HG03039 (cell line): ENCODE measurements around the gene FAM110D.

ENCODE experiments used
- ATAC-seq: cut with Tn5 transposase; IDR thresholded peaks from one replicate; pipeline ENCODE4 v1.9.1; 2021; ENCODE audit warnings: mild to moderate bottlenecking, moderate library complexity; ENCODE audit not compliant: unreplicated experiment

Gene FAM110D

DNA sequence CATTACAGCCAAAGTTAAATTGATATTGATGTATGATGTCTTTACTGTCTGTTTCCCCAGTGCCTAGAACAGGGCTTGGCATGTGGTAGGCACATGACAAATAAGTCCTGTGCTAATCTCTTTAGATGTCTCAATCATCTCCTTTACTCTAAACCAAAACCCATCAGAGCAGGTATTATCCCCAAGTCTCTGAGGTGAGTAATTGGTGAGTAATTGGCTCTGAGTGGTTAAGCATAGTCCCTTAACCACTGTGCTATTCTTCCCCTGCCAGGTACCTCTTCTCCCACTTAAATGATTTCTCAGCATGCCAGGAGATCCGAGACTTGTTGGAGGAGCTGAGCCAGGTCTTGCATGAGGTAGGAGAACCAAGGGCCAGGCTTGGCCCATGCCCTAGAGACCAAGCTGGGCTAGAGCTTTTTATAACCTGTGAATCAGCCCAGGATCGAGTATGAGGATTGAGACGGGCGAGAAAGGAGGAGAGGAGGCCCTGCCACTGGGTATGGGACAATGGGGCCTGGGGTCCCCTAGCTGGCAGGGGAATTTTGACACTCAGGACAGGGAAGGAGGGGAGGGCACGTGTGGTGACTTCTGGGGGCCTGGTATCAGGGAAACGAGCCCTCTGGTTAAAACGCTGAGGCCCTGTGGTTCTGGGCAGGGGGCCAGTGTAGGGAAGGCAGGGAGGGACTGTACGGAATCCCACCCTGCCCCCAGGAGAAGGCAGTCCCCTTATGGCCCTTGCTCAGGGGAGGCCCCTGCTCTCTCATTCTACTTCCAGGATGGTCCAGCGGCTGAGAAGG lies 22.9 kb downstream of the FAM110D start:
- no peak for ATAC-seq

DNA sequence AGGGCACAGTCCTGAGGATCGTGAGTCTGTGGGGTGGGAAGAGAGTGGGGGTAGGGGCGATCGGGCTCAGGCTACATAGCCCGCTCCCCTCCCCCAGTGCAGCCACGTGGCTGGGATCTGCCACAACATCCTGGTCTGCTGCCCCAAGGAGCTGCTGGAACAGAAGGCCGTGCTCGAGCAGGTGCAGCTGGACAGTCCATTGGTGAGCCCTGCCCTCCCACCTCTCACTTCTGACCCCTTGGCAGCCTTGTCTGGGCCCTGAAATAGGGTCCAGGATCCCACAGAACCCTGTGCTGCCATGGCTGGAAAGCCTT lies 23.5 kb downstream of the FAM110D start:
- no peak for ATAC-seq

- no peak for ATAC-seq
Measured at GRCh38 chr1:26184086-26184485, 25.2 kb downstream of the FAM110D start.

DNA sequence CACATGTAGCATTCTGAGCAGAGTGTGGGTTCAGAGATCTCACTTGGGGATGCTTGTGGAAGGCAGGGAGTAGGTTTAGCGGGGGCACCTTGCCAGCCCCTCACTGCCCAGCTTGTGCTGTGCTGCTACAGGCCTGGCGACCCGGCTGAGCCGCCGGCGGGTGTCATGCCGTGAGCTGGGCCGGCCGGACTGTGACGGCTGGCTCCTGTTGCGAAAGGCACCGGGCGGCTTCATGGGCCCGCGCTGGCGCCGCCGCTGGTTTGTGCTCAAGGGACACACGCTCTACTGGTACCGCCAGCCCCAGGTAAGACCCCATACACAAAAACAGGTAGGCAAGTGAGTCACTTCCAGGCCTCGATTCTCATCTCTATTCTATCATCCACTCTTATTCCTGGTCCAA lies 26.0 kb downstream of the FAM110D start:
- ATAC-seq = no peak

DNA sequence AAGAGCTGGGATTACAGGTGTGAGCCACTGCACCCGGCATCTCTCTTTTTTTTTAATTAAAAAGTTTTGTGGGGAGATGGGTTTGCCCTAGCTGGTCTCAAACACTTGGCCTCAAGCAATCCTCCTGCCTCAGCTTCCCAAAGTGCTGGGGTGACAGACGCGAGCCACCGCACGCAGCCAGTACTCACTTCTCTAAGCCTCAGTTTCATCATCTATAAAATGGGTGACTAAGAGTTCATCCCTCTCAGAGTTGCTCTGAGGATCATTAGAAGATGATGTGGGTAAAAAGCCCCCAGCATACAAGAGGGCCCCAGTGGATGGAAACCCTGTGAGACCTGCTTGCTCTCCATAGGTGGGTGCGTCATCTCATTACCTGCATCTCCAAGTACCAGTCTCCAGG lies 29.0 kb downstream of the FAM110D start:
- no peak for ATAC-seq

DNA sequence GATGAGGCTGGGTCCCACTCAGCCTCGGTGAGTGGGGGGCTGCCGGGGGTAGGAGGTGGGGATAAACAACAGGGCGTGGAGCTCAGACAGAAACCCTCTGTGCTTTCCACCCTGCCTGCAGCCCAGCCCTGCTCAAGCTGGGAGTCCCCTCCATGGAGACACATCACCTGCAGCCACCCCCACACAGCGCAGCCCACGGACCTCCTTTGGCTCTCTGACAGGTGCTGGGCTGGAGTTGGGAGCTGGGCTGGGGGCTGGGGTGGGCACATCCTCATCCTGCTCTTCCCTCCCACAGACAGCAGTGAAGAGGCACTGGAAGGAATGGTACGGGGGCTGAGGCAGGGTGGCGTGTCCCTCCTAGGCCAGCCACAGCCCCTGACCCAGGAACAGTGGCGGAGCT lies 29.6 kb downstream of the FAM110D start:
- ATAC-seq = no peak

GRCh38 chr1:26189331-26189730 lies 30.5 kb downstream of the FAM110D start:
- ATAC-seq = no peak

DNA sequence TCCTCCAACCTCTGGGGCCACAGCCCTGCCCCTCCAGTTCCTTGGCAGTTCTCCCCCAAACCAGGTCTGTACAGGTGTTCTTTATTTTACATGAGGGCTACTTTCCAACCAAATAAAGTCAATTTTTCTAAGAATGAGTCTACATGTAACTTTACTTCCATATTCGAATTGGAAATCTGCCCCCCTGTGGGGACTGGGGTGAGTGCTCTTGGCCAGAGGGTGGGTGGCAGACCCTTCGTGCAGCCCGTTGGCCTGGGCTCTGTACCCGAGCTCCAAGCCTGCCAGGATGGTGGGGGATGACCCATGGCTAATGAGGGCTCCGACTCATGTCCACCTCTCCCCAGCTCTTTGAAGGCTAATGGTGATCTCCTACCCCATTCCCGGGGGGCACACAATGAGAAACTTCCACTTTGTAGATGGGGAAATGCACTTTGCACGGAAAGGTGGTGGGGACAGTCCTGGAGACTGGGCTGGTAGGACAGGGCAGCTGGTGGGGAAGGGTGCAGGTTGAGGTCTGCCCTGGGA lies 30.9 kb downstream of the FAM110D start:
- no peak for ATAC-seq

DNA sequence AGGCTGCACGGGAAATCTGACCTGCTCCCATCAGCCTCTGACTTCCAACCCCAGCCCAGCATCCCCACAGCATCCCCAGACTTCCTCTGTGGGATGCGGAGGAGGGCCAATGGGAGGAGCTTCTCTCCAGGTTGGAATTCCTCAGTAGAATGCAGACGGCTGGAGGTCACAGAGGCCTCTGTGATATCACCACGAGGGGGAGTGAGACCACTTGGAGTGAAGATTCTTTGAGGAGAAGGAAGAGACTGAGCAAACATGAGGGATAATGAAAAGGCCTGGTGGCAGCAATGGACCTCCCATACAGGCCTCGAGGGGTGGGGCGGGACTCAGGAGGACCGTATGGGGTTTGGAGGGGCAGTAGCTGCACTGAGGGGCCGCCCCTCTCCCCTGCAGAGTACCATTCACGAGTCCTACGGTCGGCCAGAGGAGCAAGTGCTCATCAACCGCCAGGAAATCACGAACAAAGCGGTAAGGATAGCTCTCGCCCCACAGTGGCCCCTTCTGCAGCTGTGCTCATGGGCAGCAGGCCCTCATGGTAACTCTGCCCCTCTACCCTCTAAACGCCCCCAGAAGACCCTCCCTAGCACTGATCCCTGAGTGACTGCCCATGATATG lies 31.6 kb downstream of the FAM110D start, which contains the start of gene CATSPER4:
Gene CATSPER4 (plus strand): TSS at position 230 of the 615 bp plus-strand sequence. CDS start 26 bp downstream, at position 256.
- no peak for ATAC-seq

GRCh38 chr1:26191739-26192138 lies 32.9 kb downstream of the FAM110D start:
- ATAC-seq = no peak

DNA sequence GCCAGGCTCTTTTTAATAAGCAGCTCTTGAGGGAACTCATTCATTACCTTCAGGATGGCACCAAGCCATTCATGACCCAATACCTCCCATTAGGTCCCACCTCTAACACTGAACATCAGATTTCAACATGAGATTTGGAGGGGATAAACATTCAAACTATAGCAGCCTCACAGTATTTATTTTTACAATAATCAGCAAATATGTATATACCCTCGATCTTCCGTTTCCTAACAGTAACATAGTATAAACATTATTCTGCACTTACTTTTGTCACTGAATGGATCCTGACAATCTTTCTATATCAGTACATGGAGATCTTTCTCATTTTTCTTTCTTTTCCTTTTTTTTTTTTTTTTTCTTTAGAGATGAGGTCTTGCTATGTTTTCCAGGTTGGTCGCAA lies 36.9 kb downstream of the FAM110D start:
- ATAC-seq = no peak

DNA sequence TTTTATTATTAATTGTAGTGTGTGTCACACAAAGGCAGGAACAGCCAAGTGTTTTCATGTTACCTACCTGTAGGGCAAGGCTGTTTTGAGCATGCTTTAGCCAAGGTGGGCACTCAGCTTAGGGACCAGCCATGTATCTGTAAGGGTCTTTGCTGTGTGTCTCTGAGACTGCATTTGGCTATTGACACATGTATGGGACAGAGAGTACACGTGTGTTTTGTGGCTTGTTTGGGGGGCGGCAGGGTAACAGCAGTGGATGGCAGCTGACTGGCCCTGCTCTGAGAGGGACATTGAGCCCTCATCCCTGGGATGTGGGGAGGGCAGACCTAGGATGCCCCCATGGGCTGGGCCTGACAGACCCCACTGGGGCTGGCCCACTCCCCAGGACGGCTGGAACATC lies 38.4 kb downstream of the FAM110D start:
- no peak for ATAC-seq

DNA sequence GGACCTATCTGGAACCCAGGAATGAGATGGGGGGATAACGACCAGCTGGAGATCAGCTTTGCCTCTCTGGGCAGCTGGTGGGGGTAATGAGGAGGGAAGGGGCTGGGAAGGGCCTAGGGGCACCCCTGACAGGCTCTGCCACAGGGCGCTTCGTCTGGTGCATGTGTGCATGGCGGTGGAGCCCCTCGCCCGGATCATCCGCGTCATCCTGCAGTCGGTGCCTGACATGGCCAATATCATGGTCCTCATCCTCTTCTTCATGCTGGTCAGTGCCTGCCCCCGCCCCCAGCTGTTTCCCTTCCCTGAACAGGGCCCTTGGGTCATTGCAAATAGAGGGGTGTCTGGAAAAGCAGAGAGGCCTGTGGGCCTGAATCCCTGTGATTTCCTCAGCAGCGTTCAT lies 38.9 kb downstream of the FAM110D start:
- ATAC-seq = no peak

DNA sequence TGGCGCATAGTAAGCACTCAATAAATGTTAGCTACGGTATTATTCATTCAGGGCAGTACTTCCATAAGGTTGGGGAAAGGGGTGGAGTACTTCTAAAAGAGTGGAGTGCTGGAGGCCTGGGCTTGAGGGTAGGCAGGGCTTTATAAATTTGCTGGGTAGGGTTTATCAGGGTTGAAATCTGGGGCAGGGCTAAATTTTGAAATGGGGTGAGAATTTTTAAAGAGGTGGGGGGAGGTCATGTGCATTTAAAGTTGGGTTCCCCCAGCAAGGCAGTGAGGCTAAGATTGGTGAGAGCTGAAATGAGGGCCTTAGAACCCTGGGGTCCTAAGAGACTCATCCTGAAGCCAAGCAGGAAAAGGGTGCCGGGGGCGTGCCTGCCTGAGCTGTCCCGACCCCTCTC lies 41.5 kb downstream of the FAM110D start:
- ATAC-seq = no peak

- ATAC-seq = no peak
Measured at GRCh38 chr1:26203642-26204318, 44.9 kb downstream of the FAM110D start.

DNA sequence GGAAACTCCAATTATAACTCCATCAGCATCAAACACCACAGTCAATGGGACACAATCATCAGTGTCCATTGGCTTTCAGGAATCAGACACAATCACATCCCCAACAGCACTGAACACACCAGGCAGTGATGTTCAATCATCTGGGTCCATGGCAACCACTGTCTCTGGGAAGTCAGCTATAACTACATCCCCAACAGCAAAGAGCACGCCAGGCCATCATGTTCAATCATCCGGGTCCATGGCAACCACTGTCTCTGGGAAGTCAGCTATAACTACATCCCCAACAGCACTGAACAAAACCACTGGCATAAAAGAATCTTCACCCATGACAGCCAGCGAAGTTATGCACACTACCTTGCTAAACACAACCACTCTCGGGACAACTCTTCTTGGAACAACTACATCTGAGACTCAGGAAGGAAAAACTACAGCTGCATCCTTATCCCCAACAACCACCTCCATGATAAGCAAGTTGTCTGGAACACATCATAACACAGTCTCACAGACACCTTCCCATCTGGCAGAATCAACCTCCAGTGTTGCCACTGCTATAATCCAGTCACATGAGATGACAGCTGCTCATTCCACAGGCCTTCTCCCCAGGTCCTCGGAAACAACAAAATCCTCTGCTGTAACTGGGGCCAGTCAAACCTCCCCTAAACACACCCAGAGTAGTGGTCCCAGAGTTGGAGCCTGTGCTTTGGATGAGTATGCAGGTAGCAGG lies 51.4 kb downstream of the FAM110D start:
- ATAC-seq = no peak

DNA sequence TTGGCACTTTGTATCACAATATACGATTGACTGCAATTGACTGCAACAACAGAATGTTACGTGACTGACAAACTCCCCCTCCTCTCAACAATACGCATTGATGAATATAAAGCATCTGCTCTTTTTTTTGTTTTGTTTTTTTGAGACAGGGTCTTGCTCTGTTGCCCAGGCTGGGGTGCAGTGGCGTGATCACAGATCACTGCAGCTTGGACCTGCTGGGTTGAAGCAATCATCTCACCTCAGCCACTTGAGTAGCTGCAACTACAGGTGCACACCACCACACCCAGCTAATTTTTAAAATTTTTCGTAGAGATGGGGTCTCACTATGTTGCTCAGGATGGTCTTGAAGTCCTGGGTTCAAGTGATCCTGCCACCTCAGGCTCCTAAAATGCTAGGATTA lies 53.8 kb downstream of the FAM110D start:
- no peak for ATAC-seq

DNA sequence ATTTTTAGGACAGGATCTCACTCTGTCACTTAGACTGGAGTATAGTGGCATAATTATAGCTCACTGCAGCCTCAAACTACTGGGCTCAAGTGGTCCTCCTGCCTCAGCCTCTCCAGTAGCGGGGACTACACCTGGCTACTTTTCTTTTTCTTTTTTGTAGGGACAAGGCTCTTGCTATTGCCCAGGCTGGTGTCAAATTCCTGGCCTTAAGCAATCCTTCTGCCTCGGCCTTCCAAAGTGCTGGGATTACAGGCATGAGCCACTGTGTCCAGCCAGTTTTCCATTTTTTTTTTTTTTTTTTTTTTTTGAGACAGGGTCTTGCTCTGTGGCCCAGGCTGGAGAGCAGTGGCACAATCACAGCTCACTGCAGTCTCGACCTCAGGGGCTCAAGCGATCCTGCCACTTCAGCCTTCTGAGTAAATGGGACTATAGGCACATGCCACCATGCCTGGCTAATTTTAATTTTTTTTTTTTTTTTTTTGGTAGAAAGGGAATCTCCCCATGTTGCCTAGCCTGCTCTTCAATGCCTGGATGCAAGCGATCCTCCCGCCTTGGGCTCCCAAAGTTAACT lies 54.5 kb downstream of the FAM110D start:
- ATAC-seq = no peak
